ENCODE measurements around the gene STK38.
"Not testable (repeated sequence)": the region's sequence is repeated elsewhere in the genome, so short reads cannot be mapped to it uniquely, and the experiment has no call there.

The STK38 gene

GRCh38 chr6:36546920-36547645 lies at the start of gene STK38:
Gene STK38 (minus strand): TSS chr6:36547479. CDS start chr6:36540202, 7,277 bp downstream.
- peak; percentile 96 for DNase-seq

- DNase-seq: no peak
Observed at GRCh38 chr6:36596356-36596755, 49.1 kb upstream of the STK38 start.

- DNase-seq: no peak
Observed at GRCh38 chr6:36594816-36595643, 47.8 kb upstream of the STK38 start.

- peak; percentile 99 for DNase-seq
Observed at GRCh38 chr6:36594029-36594815, 46.9 kb upstream of the STK38 start, which contains the start of gene SRSF3. Gene SRSF3 (plus strand): TSS chr6:36594362. CDS start chr6:36596763, 2,401 bp downstream.

GRCh38 chr6:36593569-36594028 lies 46.3 kb upstream of the STK38 start:
- DNase-seq: peak; percentile 84

- DNase-seq: no peak
Observed at GRCh38 chr6:36592221-36592655, 45.0 kb upstream of the STK38 start.

GRCh38 chr6:36590237-36590636 lies 43.0 kb upstream of the STK38 start:
- peak; percentile 91 for DNase-seq

GRCh38 chr6:36589025-36589400 lies 41.7 kb upstream of the STK38 start:
- DNase-seq: not testable (repeated sequence)

- DNase-seq: no peak
Observed at GRCh38 chr6:36586606-36587005, 39.3 kb upstream of the STK38 start.

- no peak for DNase-seq
Observed at GRCh38 chr6:36581716-36582115, 34.4 kb upstream of the STK38 start.

GRCh38 chr6:36580184-36580526 lies 32.9 kb upstream of the STK38 start:
- no peak for DNase-seq

GRCh38 chr6:36578431-36578830 lies 31.2 kb upstream of the STK38 start:
- DNase-seq: no peak

- no peak for DNase-seq
Observed at GRCh38 chr6:36578030-36578429, 30.8 kb upstream of the STK38 start.

GRCh38 chr6:36577301-36577700 lies 30.0 kb upstream of the STK38 start:
- DNase-seq: peak; percentile 88

GRCh38 chr6:36576578-36576977 lies 29.3 kb upstream of the STK38 start:
- no peak for DNase-seq

GRCh38 chr6:36574679-36575078 lies 27.4 kb upstream of the STK38 start:
- no peak for DNase-seq

GRCh38 chr6:36572353-36573311 lies 25.4 kb upstream of the STK38 start:
- not testable (repeated sequence) for DNase-seq

- no peak for DNase-seq
Observed at GRCh38 chr6:36571122-36572043, 24.1 kb upstream of the STK38 start.

GRCh38 chr6:36570264-36570663 lies 23.0 kb upstream of the STK38 start:
- DNase-seq: no peak

GRCh38 chr6:36566418-36566905 lies 19.2 kb upstream of the STK38 start:
- no peak for DNase-seq

GRCh38 chr6:36563928-36564284 lies 16.6 kb upstream of the STK38 start:
- no peak for DNase-seq

Measured in islet precursor cell (in vitro differentiated cells).